Activated CD8-positive, alpha-beta memory T cell treated with anti-CD3 and anti-CD28 coated beads for 1 hour (primary cell): Measurements from ENCODE around the gene CASP10.
"Not testable (repeated sequence)": the region's sequence is repeated elsewhere in the genome, so short reads cannot be mapped to it uniquely, and the experiment has no call there.

Source experiments
- DNase-seq, 2 donors: peaks; one replicate each; pipeline ENCODE4 v3.0.0-alpha.2; 2020; ENCODE audit warnings: low read depth in 1 of 2; ENCODE audit errors: extremely low read depth in 1 of 2

CASP10 gene, protein sequence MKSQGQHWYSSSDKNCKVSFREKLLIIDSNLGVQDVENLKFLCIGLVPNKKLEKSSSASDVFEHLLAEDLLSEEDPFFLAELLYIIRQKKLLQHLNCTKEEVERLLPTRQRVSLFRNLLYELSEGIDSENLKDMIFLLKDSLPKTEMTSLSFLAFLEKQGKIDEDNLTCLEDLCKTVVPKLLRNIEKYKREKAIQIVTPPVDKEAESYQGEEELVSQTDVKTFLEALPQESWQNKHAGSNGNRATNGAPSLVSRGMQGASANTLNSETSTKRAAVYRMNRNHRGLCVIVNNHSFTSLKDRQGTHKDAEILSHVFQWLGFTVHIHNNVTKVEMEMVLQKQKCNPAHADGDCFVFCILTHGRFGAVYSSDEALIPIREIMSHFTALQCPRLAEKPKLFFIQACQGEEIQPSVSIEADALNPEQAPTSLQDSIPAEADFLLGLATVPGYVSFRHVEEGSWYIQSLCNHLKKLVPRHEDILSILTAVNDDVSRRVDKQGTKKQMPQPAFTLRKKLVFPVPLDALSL

DNA sequence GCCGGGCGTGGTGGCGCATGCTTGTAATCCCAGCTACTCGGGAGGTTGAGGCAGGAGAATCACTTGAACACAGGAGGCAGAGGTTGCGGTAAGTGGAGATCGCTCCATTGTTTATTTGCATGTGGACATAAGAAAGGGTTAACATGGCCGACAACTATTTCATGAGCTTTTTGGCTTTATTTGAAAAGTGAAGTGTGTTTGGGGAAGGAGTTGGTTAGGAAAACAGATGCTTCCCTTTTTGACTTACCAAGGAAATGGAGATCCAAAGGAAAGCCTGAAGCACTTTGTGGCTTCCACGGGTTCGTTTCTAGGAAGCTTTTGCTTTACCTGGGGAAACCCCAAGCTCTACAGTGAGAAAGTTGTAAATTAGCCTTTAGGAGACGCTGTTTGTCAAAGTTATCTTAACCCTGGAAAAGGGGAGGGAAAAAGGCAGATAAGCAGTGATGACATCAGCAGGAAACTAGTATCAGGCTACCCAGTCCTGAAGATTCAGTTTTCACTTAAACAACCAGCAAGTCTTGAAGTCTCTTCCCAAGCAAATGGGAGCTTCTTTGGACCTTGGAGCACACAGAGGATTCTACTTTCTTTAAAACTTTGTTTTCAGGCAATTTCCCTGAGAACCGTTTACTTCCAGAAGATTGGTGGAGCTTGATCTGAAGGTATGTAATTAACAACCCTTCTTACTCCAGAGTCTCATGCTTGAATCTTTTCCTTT lies at the start of gene CASP10:
Gene CASP10 (plus strand): TSS at position 492 of the 715 bp plus-strand sequence. CDS start 2,637 bp downstream, outside the sequence.
- DNase-seq = no peak

DNA sequence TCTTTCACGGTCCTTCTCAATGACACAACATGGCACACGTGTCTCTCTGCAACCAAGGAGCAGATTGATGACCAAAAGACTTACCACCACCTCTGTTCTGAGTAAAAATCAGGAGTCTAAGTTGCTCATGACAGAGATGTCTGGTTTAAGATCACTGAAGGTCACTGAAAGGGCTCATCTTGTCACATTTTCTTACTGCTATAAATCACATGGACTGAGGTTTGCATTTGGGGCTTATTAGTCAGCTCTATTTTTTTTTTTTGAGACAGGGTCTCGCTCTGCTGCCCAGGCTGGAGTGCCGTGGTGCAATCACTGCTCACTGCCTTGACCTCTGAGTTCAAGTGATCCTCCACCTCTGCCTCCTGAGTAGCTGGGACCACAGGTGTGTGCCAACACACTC lies 47.6 kb upstream of the CASP10 start:
- no peak for DNase-seq

DNA sequence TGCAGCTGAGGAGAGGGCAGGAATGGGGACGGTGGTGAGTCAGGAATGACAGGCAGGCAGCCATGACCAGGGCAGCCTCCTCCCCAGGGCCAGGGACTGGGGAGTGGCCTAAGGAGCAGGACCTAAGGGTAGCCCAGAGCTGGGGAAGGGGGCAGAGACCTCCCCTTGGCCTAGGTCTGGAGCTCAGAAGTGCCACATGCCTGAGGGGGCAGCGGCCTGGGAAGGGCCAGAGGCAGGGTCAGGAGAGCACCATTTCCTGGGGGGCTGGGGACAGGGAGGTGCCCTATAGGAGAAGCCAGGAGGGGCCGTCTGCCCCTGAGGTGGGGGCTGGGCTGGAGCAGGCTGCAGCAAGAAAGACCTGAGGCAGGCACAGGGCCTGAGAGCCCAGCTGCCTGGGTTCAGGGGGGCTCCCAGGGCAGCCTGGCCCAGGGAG lies 46.0 kb upstream of the CASP10 start:
- DNase-seq = no peak

DNA sequence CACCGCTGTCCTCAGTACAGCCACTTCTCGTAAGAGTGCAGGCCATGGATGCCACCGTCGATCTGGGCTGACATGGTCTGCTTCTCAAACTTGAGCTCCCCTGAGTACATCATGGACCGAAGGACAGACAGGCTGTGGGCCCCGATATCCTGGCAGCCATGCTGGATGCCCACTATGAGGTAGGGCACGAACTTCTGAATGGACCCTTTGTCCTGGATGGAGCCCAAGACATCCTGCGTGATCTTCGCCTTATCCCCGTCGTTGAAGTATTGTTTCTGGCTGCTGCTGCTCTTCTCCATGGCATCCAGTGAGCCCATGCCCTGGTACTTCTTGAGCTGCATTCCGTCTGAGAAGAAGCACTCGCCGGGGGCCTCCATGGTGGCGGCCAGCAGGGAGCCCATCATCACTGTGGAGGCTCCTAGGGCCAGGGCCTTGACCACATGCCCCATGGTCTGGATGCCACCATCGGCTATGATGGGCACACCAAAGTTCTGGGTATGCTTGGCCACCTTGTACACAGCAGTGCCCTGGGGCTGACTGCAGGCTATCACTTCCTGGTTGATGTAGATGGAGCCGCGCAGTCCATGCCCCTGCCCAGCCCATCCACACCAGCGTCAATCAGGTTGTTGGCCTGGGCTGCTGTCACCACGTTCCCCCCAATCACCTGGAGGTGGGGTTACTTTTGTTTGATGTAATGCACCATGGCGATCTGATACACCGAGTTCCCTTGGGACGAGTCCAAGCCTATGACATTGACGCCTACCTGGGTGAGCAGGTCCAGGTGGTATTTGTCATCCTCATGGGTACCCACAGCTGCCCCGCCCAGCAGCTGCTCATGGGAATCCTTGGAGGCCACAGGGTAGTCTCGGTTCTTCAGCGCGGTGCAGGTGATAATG lies 45.2 kb upstream of the CASP10 start:
- DNase-seq = no peak

DNA sequence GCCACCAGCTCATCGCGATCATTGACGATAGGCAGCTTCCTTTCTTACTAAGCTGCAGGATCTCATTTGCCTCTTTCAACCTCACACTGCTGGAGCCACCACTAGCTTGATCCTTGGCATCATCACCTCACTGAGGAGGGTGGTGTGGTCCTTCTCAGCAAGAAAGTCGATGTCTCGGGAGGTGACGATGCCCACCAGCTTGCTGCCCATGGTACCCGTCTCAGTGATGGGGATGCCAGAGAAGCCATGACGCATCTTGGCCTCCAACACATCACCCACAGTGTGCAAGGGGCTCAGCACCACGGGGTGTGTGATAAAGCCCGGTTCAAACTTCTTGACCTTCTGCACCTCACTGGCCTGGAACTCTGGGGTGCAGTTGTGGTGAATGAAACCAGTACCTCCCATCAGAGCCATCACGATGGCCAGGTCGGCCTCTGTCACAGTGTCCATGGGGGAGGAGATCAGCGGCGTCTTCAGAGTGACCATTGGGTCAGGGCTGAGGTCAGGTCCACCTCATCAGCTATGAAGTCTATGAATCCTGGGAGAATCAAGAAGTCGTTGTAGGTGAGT lies 44.5 kb upstream of the CASP10 start:
- no peak for DNase-seq

DNA sequence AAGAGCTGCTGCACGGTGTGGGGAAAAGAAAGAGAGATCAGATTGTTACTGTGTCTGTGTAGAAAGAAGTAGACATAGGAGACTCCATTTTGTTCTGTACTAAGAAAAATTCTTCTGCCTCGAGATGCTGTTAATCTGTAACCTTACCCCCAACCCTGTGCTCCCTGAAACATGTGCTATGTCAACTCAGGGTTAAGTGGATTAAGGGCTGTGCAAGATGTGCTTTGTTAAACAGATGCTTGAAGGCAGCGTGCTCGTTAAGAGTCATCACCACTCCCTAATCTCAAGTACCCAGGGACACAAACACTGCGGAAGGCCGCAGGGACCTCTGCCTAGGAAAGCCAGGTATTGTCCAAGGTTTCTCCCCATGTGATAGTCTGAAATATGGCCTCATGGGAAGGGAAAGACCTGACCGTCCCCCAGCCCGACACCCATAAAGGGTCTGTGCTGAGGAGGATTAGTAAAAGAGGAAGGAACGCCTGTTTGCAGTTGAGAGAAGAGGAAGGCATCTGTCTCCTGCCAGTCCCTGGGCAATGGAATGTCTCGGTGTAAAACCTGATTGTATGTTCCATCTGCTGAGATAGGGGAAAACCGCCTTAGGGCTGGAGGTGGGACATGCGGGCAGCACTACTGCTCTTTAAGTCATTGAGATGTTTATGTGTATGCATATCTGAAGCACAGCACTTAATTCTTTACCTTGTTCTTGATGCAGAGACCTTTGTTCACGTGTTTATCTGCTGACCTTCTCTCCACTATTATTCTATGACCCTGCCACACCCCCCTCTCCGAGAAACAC lies 43.8 kb upstream of the CASP10 start:
- DNase-seq = not testable (repeated sequence)

DNA sequence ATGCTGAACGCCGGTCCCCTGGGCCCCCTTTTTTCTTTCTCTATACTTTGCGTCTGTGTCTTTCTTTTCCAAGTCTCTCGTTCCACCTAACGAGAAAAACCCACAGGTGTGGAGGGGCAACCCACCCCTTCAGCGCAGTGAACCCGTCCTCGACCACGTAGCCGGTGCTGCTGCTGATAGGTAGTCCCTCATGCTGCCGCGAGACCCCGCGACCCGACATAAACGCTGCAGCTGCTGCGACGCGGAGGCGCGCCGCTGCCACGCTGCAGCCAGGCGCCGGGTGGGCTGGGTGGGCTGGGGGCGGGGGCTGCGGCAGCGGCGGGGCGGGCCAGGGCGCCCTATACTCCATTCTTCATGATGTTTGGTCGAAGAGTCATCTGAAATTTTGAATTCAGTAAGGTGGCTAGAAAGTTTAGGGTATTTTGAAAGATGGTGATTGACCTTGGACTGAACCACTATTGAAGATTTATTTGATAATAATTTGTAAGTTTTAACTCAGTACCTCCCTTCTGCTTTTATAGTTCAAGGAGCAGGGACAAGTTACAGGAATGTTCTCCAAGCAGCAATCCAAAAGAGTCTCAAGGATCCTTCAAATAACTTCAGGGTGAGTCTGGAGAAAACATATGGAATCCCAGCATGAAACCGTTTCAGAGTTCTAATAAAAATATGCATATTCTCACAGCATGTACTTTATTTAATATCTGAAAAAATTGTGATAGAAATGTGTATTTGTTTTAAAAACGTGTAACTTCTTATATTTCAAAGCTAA lies 42.9 kb upstream of the CASP10 start:
- DNase-seq = no peak

DNA sequence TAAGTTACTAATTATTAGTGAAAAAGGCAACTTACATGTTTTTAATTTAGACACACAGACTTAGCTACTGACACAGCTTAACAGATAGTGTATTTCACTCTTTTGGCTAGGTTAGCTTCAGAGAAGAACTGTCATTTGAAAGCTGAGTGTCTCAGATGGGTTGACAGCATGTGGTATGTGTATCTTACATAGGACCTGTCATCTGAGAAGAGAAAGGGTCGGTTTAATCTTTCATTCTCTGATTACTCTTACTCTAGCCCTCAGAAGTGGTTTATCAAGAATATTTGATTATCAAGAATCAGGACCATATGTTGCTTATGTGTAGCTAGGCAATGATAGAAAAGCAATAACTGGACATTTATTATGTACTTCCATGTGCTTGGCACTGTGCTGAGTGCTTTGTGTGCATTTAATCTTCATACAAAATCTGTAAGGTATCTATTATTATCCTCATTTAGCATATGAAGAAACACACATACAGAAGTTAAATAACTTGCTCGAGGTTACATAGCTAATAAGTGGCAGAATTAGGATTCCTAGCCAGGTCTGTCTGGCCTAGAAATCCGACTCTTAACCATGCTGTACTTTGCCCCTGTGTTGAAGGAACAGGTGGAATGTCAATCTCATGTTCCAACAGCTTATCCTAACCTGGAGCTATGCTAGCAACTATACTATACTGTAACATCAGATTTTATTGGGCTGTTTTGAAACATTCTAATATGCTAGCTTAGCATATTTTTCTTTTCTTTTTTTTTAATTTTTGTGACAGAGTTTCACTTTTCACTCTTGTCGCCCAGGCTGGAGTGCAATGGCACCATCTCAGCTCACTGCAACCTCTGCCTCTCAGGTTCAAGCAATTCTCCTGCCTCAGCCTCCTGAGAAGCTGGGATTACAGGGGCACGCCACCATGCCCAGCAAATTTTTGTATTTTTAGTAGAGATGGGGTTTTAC lies 38.6 kb upstream of the CASP10 start:
- no peak for DNase-seq

DNA sequence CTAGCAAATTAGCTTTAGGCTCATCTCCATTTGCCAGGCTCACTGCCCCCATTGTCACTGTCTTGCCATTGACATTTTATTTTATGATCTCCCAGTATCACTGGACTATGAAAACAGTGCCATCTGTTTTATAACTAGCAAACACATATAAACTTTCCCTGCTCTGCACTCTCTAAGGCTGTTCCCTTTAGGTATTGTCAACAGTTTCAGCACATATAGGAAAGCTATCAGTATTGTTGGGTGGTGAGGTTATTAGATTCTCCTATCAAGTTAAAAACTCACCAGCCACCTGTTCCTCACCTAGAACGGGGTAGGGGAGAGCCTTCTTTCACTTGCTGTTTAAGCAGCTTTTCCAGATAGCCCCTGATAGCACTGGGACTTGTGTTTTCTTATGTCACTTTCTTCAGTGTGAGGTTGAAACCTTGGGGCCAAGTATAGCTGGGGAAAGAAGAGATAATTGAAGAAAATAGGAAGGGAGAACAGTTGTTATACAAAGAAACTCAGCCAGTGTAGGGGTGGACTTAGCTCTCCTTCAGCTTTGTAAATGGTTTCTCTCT lies 34.4 kb upstream of the CASP10 start:
- no peak for DNase-seq

DNA sequence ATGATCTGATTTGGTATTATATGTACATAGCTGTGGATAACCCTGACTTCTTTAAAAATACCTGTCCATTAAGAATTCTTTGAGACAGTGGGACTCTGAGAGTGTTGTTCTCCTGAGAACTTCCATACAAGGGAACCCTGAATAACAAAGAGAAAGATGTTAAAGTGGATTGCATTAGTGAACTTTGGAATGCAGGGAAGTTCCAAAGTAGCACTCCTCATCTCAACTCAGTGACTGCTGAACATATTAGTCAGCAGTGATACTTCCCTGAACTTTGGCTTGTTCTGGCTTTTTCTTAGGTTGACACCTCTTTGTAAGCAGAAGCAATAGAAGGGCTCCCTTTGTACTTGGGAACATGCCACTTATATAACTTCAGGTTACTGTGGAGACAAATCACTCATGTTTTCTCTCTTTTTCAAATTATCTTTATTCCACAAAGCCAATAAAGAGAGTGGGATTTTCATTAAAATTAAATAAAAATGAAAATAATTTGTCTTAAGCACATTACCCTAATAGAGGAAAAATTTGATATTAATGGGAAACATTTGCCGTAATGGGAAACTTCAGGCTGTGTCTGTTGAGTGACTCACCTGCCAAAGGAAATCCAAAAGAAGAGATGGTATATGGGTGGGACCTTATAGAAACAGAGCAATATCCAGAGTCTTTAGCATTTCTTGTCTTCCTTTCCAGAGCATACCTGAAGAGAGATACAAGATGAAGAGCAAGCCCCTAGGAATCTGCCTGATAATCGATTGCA lies 33.7 kb upstream of the CASP10 start:
- no peak for DNase-seq

DNA sequence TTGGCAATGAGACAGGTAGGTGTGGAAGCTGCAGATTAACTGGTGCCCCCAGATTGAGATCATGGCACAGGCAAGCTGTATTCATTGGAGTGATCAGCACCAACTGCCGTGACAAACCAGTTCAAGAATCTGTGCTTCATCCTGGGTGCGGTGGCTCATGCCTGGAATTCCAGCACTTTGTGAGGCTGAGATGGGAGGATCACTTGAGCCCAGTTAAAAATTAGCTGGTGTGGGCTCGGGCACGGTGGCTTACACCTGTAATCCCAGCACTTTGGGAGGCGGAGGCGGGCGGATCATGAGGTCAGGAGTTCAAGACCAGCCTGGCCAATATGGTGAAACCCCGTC lies 33.1 kb upstream of the CASP10 start:
- not testable (repeated sequence) for DNase-seq

DNA sequence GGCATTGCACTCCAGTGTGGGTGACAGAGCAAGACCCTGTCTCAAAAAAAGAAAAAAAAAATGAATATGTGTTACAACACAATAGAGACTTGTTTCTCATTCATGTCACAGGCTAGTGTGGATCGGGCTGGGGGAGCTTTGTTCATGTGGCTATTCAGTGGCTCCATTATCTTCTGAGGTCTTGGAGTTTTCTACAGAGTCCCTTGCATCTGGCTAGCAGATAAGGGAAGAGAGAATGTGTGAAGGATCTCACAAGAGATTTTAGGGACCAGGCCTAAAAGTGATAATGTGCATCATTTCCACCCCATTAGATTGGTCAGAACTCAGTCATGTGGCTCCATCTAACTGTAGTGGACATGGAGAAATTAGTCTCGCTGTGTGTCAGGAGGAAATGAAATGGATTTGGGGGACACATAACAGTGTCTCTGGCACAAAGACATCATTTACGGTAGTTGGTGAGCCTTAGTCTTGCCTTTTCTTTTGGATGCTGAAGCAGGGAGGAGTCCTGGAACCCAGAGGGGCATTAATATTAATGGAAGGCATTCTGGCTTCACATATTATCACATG lies 32.4 kb upstream of the CASP10 start:
- no peak for DNase-seq

DNA sequence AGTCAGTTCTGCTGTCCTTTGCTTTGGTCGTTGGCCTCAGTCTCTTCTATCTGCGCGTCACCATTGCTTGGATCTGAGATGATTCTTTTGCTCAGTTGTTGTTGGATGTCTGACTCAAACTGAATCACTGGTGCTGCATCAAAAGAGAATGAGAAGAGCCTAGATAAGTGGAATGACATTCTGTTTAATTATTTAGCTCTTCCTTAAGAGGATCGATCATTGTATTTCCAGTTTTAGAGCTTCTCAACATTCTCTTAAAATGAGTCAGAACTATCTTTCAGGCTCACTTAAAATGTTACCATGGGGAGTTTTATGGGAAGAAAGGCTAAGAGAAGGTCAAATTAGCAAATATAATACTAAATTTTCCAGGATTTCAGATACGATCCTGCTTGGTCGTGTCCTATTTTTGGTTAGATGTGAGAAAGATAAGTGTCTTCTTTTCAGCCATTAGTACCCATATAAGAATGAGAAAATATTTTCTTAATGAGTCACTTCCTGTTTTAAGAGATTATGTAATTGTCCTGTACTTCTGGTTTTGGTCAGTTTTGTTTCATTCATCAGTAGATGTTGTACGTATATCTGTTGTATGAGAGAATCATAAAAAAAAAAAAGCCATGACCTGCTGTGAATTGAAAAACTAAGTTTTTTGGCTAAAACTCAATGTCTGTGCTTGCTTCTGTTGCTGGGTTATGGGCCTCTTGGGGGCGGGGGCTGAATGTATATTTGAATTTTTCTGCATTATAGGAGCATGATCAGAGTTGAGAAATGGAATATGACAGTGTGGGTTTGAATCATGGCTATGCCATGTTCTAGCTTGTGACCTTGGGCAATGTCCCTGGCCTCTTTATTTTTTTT lies 31.6 kb upstream of the CASP10 start:
- no peak for DNase-seq

DNA sequence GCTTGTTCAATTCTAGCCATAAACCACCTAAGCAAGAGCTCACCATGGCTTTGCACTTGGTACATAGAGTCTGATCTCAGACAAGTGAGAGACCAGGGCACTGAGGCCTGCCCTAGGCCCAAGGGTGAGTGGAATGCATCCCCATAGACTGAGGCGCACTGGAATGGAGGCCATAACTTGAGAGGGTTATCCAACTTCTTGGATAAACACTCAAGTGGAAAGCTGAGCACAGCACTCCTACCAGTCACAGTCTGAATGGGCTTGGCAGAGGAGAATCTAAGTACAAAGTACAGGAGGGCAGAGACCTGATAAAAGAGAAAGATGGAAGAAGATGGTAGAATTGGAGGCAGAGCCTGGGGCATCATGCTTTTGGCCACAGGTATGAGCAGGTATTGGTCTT lies 30.4 kb upstream of the CASP10 start:
- no peak for DNase-seq

DNA sequence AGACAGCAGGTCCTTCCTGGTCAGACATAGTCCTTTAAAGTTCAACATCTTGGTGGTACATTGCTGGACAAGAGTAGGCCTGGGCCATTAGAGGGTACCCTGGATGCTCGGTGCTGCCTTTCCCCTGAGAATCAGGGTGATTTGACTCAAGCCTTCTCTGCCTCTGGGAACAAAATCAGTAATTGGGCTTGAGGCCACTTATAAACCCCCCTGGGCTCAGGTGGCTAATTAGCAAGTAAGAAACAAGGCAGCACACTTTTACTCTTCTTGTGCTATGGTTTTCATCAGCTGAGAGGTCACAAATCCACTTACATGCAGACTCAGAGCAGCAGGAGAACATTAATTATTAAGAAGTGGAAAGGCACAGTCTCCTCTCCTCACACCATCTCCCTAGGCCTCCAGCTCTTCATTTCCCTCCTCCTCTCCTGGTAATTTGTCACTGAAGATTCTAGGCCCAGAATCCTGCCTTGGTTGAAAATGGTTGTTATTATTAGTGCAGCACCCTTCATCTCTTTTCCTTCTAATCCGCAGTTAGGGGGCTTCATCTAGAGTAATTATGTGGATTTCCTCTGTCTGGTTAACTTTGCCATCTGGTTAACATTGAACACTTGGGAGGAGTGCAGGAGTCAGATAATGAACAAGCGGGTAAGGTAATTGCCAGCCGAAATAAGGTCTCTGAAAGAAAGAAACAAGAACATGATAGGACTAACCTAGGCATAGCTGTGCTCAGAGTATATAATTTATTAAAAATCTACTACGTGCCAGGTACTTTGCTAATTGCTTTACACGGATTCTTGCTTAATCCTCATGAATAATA lies 29.7 kb upstream of the CASP10 start:
- no peak for DNase-seq
